Loucy (cell line): ENCODE measurements around the gene ZBED6.

Experiments used
- H2AFZ ChIP-seq: fragments of 200-600 bp; sonication (generic); 2 replicates; pipeline ENCODE4 v1.6.0; 2016; ENCODE audit warnings: antibody characterized with exemption, mild to moderate bottlenecking, low read length, moderate library complexity
- H3F3A ChIP-seq: fragments of 200-600 bp; 2 replicates; pipeline ENCODE4 v1.6.0; 2016; ENCODE audit warnings: antibody characterized with exemption, low read depth, mild to moderate bottlenecking
- H3K27me3 ChIP-seq: fragments of 200-600 bp; sonication (generic); 2 replicates; pipeline ENCODE4 v1.6.1; 2014; ENCODE audit warnings: low read length, mild to moderate bottlenecking; ENCODE audit not compliant: insufficient read depth, poor library complexity, severe bottlenecking
- H3K36me3 ChIP-seq: fragments of 200-600 bp; sonication (generic); 2 replicates; pipeline ENCODE4 v1.6.1; 2016; ENCODE audit warnings: low read length; ENCODE audit not compliant: insufficient read depth
- H3K4me1 ChIP-seq: fragments of 200-600 bp; sonication (generic); 2 replicates; pipeline ENCODE4 v1.5.1; 2014; ENCODE audit warnings: low read length, mild to moderate bottlenecking; ENCODE audit not compliant: insufficient read depth, poor library complexity, severe bottlenecking
- H3K4me2 ChIP-seq: fragments of 200-600 bp; sonication (generic); 2 replicates; pipeline ENCODE4 v1.6.0; 2014; ENCODE audit warnings: antibody characterized with exemption, low read length, low read depth, mild to moderate bottlenecking; ENCODE audit not compliant: poor library complexity, severe bottlenecking
- H3K4me3 ChIP-seq: fragments of 200-600 bp; sonication (generic); 2 replicates; pipeline ENCODE4 v1.5.1; 2014; ENCODE audit warnings: low read length, mild to moderate bottlenecking, mixed read lengths; ENCODE audit not compliant: poor library complexity, severe bottlenecking
- H3K79me2 ChIP-seq: fragments of 200-600 bp; sonication (generic); 2 replicates; pipeline ENCODE4 v1.6.1; 2014; ENCODE audit warnings: low read length; ENCODE audit not compliant: insufficient read depth
- H3K9ac ChIP-seq: fragments of 200-600 bp; sonication (generic); 2 replicates; pipeline ENCODE4 v1.6.0; 2014; ENCODE audit warnings: mild to moderate bottlenecking, low read depth, low read length, moderate library complexity; ENCODE audit not compliant: poor library complexity, severe bottlenecking
- H3K9me2 ChIP-seq: fragments of 200-600 bp; sonication (generic); replicated peaks from 2 replicates; pipeline ENCODE4 v1.6.1; 2016; ENCODE audit warnings: low read depth, low read length, mixed read lengths
- H3K9me3 ChIP-seq: fragments of 200-600 bp; sonication (generic); 2 replicates; pipeline ENCODE4 v1.6.1; 2014; ENCODE audit warnings: mild to moderate bottlenecking, antibody characterized with exemption, low read length, low read depth; ENCODE audit not compliant: insufficient read depth
- H4K20me1 ChIP-seq: fragments of 200-600 bp; sonication (generic); 2 replicates; pipeline ENCODE4 v1.6.0; 2014; ENCODE audit warnings: antibody characterized with exemption, low read length, mild to moderate bottlenecking; ENCODE audit not compliant: insufficient read depth, poor library complexity, severe bottlenecking
- EZH2phosphoT487 ChIP-seq: fragments of 200-600 bp; IDR thresholded peaks from 2 replicates; pipeline ENCODE4 v1.6.1; 2018; ENCODE audit warnings: antibody characterized with exemption, mild to moderate bottlenecking, moderate library complexity, borderline replicate concordance
- TF ChIP-seq, protein P1 (sequence below): fragments of 200-600 bp; sonication (generic); conservative IDR thresholded peaks from 2 replicates; pipeline ENCODE4 v1.5.1; 2014; ENCODE audit warnings: mild to moderate bottlenecking, antibody characterized with exemption, low read length

The ZBED6 gene

DNA sequence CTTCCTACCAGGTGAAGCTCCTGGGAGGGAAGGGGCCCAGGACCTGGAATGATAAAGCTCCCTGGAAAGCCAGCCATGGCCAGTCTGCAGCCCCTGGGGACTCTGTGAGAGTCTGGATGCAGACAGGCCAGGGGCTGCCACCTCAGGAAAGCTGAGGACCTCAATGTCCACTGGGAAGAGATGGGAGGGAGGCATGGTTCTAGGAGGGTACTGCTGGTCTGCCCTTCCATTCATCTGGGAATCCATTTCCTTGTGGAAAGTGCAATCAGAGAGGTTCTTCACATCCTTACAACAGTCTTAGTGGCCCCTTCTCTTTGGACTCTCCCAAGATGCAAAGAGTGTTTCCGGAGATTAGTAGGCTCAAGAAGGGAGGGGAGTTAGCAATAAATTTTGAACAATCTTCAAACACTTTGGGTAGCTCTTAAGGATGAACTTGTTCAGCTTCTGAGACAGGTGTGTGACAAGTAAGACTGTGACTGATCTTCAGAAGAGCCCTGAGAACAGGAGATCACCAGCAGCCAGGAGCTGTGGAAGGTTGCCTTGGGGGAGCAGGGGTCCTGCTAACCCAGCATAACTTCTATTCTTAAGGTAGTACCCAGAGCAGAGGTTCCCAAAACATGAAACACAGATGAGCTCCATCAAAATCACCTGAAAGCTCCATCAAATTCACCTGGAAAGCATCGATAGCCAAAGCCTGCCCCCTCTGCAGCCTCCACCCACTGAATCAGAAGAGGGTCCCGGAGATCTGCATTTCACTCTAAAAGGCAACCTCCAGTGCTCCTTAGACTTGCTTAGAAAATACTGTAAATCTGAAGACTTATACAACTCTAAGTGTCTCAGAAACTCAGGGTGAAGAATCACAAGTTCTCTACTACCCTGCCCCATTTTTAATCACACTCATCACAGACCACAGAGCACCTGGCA, 31.1 kb upstream of the ZBED6 start:
- Histone ChIP-seq H2AFZ (0 out of 2 replicates have a peak overlapping the region, but pooled peaks have one; percentile 13), H3K4me3 (peak overlapping the region; percentile 76), H3K9ac (peak overlapping the region; percentile 60), H3K4me1 (peaks cover 51% of the 10 kb centered on the region), H3K79me2 (peaks cover 33% of the 10 kb centered on the region), H3K4me2 (peak overlapping the region; percentile 75), H3K27me3 (no peaks in the 10 kb centered on the region), H3K36me3 (no peaks in the 10 kb centered on the region), H3K9me3 (no peaks in the 10 kb centered on the region), H3K9me2 (no peaks in the 10 kb centered on the region), H4K20me1 (no peaks in the 10 kb centered on the region), H3F3A (peaks cover 18% of the 10 kb centered on the region)
- TF ChIP-seq EZH2phosphoT487, result no peak
- TF ChIP-seq, protein P1, sequence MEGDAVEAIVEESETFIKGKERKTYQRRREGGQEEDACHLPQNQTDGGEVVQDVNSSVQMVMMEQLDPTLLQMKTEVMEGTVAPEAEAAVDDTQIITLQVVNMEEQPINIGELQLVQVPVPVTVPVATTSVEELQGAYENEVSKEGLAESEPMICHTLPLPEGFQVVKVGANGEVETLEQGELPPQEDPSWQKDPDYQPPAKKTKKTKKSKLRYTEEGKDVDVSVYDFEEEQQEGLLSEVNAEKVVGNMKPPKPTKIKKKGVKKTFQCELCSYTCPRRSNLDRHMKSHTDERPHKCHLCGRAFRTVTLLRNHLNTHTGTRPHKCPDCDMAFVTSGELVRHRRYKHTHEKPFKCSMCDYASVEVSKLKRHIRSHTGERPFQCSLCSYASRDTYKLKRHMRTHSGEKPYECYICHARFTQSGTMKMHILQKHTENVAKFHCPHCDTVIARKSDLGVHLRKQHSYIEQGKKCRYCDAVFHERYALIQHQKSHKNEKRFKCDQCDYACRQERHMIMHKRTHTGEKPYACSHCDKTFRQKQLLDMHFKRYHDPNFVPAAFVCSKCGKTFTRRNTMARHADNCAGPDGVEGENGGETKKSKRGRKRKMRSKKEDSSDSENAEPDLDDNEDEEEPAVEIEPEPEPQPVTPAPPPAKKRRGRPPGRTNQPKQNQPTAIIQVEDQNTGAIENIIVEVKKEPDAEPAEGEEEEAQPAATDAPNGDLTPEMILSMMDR, result no peak

DNA sequence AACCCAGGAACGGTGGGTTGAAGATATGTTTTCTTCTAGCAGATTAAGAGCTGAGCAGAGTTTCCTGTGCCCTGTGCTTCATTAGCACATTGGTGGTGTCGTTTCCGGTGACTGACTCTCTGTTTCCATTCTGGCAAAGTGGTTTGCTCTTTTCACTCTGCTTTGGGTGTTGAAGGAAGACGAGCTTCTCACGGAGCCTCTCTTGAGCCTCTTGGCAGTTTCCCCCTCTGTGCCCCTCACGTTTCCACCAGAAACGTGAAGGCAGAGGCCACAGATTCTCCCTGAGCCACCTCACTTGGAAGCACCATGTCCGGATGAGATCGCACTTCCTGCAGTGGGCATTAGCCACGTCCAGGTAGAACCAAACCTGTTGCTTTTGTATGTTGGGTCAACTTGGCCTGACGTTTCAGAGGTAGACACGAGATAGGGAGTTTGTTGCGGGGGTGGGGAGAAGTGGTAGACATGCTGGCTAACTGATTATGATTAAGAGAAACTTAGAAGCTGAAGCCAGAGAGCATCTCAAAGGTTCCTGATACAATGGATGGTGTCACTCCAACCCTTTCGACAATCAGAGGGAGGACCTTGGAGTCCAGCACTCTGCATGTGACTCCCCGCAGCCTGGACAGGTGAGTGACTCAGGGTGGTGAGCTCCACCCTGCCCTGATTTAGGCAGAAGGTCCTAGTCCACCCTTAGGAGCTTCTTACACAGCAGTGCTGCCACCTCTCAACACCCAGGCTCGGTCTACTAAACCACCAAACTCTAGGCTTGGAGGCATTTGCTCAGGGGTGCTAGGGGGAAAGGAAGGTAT, 30.2 kb upstream of the ZBED6 start, which contains the start of gene LAX1:
Gene LAX1 (plus strand): TSS at position 155 of the 809 bp plus-strand sequence. CDS start 383 bp downstream, at position 538.
- Histone ChIP-seq H3K27me3 (no peaks in the 10 kb centered on the region), H3K79me2 (peaks cover 33% of the 10 kb centered on the region), H2AFZ (peak within 1 kb of the TSS; percentile 32), H3K4me2 (peak within 1 kb of the TSS; percentile 75), H3K9me3 (no peaks in the 10 kb centered on the region), H3F3A (peaks cover 18% of the 10 kb centered on the region), H3K36me3 (no peaks in the 10 kb centered on the region), H3K4me3 (peak within 1 kb of the TSS; percentile 76), H4K20me1 (no peaks in the 10 kb centered on the region), H3K4me1 (peaks cover 53% of the 10 kb centered on the region), H3K9me2 (no peaks in the 10 kb centered on the region), H3K9ac (peak within 1 kb of the TSS; percentile 83)
- TF ChIP-seq, protein P1, result no peak
- no peak for TF ChIP-seq EZH2phosphoT487

DNA sequence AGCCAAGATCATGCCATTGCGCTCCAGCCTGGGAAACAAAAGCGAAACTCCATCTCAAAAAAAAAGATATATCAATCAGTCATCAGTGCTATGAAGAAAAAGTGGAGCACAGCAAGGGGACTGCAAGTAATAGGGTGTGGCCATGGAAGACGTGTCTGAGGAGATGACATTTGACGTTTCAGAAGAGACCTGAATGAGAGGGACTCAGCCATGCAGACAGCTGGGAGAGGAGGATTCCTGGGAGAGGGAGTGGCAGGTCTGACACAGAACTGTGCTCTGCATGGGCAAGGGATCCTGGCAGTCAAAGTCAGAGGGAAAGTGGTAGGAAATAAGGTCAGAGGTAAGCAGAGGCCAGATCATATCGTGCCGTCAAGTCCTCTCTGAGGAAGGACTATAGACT, 27.2 kb upstream of the ZBED6 start:
- Histone ChIP-seq H3K4me3 (peak overlapping the region; percentile 50), H3K79me2 (peaks cover 33% of the 10 kb centered on the region), H3K27me3 (no peaks in the 10 kb centered on the region), H3K4me2 (peak overlapping the region; percentile 75), H2AFZ (no peak overlapping the region), H3K4me1 (peaks cover 43% of the 10 kb centered on the region), H3K36me3 (no peaks in the 10 kb centered on the region), H3K9ac (peak overlapping the region; percentile 30), H3K9me2 (no peaks in the 10 kb centered on the region), H3F3A (peaks cover 18% of the 10 kb centered on the region), H3K9me3 (no peaks in the 10 kb centered on the region), H4K20me1 (no peaks in the 10 kb centered on the region)
- TF ChIP-seq, protein P1, result no peak
- TF ChIP-seq EZH2phosphoT487, result no peak
